ENCODE results near the gene PRSS33.

The PRSS33 gene

DNA sequence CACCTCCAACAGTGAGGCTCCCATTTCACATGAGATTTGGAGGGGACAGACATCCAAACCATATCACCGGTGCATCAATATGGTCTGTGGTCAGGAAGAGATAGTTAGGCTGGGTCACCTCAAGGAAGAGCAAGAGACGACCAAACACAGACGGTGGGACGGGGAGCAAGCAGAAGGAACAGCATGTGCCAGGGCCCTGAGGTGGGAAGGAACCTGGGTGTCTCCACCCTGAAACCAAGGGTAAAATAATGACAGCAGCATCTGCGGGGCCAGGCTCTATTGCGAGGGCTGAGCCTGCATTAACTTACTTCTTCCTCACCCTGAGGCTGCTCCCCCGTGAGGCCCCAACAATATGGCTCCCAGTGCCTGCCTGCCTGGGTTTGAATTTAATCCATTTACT lies 20.8 kb upstream of the PRSS33 start:
- intact Hi-C loops (cut with DNase I), result no loop called here
- no peak for DNase-seq

DNA sequence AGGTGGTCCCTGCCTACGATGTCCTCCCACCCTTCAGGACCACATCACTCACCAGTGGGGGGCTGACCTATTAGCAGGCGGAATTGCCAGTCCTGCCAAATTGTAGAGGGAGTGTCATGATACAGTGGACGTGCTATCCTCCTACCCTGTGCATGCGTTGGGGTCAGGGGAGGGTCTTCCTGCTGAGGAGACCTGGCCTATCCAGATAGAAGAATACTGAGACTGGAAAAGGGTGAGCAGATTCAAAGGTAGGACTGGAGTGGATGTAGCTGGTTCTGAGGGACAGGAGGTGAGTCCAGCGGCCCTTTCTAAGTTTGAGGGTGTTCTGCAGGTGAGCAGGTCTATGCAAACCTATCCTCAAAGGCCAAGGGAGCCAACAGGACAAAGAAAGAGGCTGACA lies 18.9 kb upstream of the PRSS33 start:
- intact Hi-C loops (cut with DNase I), result no loop called here

DNA sequence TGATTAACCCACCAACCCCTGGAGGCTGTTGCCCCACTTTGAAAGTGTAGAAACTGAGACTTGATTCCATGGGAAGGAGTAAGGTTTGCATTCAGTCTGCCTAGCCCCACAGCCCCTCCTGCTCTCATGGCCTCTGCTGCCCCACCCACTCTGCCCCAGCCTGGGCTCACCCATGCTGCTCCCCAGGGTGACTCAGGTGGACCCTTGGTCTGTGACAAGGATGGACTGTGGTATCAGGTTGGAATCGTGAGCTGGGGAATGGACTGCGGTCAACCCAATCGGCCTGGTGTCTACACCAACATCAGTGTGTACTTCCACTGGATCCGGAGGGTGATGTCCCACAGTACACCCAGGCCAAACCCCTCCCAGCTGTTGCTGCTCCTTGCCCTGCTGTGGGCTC lies 17.4 kb upstream of the PRSS33 start:
- DNase-seq, result no peak
- intact Hi-C loops (cut with DNase I), result no loop called here

More for the DNA sequence above, 18.9 kb upstream of the PRSS33 start:
- no peak for DNase-seq

DNA sequence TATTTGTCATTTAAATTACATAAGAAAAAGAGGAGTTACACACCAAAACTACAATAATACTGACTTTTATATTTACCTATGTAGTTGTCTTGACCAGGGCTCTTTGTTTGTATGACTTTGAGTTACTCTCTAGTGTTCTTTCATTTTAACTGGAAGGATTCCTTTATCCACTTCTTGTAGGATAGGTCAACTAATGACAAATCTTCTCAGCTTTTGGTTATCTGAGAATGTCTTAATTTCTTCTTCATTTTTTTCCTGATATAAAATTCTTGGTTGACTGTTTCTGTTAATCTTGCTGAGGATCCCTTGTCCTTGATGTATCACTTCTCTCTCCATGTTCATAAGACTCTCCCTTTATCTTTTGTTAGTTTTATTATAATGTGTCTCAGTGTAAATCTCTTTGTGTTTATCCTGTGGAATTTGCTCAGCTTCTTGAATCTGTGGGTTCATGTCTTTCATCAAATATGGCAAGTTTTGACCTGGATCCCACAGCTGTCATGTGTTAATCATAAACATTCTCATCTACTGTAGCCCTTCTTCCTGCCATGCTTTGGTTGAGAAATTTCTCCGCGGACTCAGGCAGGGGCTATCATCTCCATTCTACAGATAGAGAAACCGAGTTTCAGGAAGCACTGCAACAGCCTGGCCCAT lies 16.3 kb upstream of the PRSS33 start:
- intact Hi-C loops (cut with DNase I), result no loop called here
- no peak for DNase-seq

DNA sequence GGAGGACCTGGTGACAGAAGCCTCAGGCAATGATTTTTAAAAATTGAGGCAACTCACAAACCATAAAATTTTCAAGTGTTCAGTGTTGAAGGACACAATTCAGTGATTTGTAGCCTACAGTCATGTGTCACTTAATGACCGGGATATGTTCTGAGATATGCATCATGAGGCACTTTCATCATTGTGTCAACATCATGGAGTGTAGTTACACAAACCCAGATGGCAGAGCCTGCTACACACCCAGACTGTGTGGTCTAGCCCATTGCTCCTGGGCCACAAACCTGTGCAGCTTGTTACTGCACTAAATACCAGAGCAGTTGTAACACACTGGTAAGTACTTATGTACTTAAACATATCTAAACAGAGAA lies 12.5 kb upstream of the PRSS33 start:
- intact Hi-C loops (cut with DNase I), result no loop called here
- DNase-seq, result no peak

DNA sequence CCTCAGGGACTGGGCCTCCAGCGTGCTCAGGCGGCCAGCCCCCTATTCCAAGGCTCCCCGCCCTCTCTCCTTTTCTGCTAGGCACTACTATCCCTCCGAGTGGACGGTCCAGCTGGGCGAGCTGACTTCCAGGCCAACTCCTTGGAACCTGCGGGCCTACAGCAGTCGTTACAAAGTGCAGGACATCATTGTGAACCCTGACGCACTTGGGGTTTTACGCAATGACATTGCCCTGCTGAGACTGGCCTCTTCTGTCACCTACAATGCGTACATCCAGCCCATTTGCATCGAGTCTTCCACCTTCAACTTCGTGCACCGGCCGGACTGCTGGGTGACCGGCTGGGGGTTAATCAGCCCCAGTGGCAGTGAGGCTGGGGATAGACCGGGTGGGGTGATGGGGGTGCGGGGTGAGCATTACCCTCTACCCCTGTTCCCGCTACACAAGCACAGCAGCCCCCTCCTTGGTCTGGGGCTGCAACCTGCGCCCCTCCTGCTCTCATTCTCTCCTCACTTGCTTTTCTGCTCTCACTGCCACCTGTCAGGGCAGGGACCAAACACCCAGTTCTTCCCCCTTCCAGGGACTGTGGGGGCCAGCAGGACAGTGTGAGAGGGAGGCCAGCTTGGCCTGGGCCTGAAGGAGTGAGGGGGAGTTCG lies 12.0 kb upstream of the PRSS33 start:
- intact Hi-C loops (cut with DNase I), result no loop called here
- no peak for DNase-seq

DNA sequence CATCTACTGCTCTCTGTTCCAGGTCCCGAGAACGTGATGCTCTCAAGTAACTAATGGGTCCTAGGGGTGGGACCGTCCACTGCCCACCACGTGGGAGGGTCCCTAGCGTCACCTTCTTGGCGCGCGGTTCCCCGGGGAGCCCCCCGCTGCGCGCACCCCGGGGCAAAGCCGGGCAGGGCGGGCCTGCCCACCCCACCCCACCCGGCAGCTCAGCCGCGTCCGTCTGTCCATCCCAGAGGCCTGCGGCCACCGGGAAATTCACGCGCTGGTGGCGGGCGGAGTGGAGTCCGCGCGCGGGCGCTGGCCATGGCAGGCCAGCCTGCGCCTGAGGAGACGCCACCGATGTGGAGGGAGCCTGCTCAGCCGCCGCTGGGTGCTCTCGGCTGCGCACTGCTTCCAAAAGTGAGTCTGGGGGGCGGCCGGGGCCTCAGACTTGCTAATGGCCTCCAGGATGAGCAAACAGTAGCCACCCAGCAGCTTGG lies 11.4 kb upstream of the PRSS33 start:
- intact Hi-C loops (cut with DNase I), result no loop called here
- no peak for DNase-seq

DNA sequence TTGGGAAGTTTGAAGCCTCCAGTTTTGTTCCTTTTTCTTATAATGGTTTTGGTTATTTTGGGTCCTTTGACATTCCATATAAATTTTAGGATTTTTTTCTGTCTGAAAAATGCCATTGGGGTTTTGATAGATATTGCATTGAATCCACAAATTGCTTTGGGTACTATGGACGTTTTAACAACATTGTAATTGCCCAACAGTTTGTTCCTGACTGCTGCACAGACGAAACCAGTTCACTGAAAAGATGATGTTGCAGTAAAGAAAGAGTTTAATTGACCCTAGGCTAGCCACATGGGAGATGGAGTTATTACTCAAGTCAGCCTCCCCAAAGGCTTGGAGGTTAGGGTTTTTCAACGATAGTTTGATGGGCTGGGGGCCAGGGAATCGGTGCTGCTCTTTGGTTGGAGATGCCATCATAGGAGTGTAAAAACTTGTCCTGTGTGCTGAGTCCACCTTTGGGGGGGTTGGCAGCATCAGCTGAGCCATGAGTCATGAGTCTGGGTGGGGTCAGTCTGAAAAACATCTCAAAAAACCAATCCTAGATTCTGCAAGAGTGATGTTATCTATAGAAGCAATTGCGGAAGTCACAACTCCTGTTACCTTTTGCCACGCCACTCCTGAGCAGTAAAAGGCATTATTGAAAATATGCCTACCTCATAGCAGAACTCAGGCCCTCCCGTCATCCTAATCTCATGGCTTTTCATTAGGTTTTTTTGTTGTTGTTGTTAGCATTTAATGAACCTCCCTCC lies 8.2 kb upstream of the PRSS33 start:
- DNase-seq, result no peak
- intact Hi-C loops (cut with DNase I), result no loop called here

DNA sequence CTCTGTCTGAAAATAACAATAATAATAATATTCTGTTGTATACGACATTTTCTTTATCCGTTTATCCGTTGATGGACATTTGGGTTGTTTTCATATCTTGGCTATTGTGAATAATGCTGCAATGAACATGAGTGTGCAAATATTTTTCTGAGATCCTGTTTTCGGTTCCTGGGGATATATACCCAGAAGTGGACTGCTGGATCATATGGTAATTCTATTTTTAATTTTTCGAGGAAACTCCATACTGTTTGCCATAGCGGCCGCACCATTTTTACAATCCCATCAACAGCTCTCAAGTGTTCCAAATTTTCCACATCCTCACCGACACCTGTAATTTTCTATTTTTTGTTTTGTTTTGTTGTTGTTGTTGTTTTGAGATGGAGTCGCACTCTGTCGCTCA lies 5.6 kb upstream of the PRSS33 start:
- DNase-seq, result no peak
- intact Hi-C loops (cut with DNase I), result no loop called here

DNA sequence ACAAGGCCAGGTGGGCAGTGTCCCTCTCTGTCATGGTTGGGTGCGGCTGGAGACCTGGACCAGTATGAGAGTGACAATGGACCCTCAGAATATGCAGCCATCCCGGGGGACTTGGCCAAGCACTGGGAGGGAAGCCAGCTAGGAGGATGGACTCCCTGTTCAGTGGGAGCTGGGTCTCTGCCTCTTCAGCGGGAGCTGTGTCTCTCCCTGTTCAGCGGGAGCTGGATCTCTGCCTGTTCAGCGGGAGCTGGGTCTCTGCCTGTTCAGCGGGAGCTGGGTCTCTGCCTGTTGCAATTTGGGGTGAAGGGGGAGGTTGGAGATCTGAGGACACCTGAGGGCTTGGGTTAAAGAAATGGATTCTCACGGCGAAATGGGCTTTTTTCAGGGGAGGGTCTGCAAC lies 3.8 kb upstream of the PRSS33 start:
- no peak for DNase-seq
- intact Hi-C loops (cut with DNase I), result no loop called here

DNA sequence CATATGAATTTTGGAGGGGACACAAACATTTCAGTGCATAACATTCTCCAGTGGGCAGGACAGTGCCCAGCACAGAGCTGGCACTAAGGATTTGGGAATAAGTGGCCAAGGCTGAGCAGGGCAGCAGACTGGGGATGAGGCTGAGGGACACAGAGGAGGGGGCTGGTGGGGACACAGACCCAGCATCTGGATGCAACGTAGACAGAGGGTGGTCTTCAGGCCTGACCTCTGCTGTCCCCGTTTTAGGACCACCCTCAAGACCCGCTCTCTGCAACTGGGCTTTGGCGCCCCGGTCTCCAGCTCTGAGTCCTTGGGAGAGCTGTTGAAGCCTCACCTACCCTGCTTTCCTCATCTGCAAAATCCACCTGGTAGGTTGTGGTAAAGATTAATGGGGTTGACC lies 3.3 kb upstream of the PRSS33 start:
- intact Hi-C loops (cut with DNase I), result no loop called here
- DNase-seq, result no peak

DNA sequence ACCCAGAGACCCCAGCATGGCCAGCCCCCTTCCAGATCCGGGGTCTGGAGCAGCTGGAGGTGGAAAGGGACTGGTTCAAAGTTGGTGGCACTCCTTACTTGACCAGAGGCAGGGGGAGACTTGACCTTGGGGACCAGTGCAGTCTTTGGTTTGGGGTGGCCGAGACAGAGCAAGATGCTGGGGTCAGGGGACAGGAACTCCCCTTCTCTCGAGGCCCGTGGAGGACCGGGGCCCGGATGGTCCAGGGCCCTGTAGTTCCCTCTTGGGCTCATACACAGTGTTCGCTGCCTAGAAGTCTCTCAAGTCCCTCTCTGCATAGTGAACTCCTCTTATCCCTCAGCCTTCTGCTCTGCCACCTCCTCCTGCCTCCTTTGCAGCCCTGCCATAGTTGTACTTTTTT lies 601 bp upstream of the PRSS33 start:
- intact Hi-C loops (cut with DNase I), result loop anchor here (10.0 kb wide), 1 partner anchor 77 kb away; no protein-coding TSS in a partner anchor
- DNase-seq, result peak in 1 of 42 donors; percentile 15

DNA sequence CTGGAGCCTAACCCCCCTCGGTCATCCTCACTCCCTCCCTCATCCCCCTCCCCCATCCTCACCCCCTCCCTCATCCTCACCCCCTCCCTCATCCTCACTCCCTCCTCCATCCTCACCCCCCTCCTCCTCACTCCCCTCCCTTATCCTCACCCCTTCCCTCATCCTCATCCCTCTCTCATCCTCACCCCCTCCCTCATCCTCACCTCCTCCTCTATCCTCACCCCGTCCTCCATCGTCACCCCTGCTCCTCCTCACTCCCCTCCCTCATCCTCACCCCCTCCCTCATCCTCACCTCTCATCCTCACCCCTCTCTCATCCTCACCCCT lies 571 bp downstream of the PRSS33 start:
- intact Hi-C loops (cut with DNase I), result loop anchor here (10.0 kb wide), 1 partner anchor 78 kb away; no protein-coding TSS in a partner anchor
- no peak for DNase-seq

DNA sequence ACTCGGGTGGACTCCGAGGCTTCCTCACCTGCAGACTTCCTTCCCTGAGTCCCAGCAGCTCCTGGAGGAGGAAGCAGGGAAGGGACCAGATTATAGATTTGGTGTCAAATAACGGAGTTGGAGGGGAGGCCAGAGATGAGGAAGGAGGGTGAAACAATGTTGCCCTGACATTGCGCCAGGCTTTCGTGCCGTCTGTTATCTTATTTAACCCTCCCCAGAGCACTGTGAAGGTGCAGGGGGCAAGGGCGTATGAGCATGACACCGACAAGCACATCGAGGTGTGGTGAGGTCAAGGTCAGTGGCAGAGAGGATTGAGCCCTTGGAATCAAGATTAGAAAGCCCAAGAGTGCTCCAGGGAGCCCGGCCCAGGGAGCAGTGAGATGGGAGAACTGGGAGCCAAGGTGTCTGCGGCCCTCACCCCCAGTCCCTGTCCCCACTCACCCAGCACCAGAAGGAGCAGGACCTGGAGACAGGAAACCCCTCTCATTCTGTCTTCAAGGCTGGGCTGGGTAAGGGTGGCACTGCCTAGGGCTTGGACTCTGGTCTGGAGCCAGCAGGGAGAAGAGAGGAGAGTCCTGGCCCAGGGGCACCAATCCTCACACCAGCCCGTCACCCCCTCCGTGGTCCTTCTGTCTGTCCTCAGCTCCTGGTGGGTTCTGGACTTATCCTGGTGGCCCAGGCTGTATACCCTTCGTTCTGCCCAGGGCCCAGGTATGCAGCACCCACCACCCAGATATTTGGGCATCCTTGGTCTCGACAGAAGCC lies 1.1 kb downstream of the PRSS33 start:
- intact Hi-C loops (cut with DNase I), result loop anchor here (10.0 kb wide), 1 partner anchor 79 kb away; no protein-coding TSS in a partner anchor
- DNase-seq, result peak in 1 of 42 donors; percentile 5

DNA sequence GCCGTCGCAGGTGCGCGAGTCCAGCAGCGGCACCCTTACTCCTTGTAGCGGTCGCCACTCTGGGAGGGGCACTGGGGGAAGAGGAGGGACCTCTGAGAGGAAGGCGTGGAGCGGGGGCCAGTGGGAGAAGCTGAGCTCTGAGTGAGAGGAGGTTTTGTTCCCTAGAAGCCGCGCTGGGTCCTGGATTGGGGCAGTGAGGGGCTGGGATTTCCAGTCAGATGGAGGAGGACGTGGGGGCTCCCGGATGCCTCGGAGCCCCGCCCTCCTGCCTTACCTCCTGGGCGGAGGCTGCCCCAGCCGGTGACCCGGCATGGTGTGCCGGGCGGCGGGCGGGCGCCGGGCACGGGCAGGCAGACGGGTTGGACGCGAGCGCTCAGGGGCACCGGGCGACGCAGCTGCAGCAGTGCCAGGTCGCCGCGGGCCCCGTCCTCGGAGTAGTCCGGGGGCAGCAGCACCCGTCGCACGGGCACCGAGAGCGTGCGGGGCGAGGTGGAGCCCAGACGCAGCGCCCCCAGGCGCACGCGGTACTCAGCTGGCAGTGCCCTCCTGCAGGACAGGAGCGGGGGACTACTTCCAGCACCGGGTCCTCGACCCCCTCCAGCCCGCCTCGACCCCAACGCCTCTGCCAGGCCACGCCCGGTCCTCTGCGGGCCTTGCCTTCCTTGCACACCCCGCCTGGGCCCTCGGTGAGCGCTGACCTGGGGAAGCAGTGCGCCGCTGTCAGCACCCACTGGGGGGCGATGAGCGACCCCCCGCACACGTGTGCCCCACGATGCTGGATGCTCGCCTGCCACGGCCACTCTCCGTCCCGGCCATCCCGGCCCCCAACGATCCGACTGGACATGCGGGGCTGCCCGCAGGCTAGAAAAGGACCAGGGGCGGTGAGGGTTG lies 2.0 kb downstream of the PRSS33 start:
- intact Hi-C loops (cut with DNase I), result loop anchor here (10.0 kb wide), 1 partner anchor 79 kb away; no protein-coding TSS in a partner anchor
- peak in 5 of 42 donors; percentile 11 to 43 (median 22) for DNase-seq

DNA sequence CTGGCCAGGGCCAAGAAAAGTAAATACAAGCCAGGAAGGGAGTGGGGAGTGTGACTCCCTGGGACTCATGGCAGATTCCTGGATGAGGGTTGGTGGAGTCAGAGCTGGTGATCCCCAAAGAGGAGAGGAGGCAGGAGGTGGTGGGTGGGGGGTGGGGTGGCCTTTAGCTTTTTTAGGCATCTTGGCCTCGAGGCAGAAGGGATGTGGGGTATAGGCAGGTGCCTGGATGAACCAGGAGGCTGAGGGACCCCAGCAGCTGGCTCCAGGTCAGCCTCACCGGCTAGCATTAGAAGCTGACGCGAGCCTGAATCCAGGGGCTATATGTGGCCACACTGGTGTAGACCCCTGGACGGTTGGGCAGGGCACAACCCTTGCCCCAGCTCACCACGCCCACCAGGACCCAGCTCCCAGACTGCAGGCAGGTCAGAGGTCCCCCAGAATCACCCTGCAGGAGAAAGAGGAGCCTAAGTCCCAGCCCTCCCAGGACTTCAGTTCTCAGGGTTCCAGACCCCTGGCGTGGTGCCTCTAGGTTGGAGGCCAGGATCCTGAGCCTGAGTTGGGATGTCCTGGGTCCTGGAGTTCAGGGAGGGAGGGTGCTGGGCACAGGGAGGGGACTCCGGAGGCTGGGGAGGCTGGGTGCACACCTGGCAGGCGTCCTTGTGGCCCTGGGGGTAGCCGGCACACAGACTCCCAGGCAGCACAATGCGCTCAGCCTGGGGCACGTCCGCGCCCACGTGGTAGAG lies 2.8 kb downstream of the PRSS33 start:
- peak in 3 of 42 donors; percentile 0 to 13 (median 2) for DNase-seq
- intact Hi-C loops (cut with DNase I), result loop anchor here (10.0 kb wide), 1 partner anchor 80 kb away; no protein-coding TSS in a partner anchor

DNA sequence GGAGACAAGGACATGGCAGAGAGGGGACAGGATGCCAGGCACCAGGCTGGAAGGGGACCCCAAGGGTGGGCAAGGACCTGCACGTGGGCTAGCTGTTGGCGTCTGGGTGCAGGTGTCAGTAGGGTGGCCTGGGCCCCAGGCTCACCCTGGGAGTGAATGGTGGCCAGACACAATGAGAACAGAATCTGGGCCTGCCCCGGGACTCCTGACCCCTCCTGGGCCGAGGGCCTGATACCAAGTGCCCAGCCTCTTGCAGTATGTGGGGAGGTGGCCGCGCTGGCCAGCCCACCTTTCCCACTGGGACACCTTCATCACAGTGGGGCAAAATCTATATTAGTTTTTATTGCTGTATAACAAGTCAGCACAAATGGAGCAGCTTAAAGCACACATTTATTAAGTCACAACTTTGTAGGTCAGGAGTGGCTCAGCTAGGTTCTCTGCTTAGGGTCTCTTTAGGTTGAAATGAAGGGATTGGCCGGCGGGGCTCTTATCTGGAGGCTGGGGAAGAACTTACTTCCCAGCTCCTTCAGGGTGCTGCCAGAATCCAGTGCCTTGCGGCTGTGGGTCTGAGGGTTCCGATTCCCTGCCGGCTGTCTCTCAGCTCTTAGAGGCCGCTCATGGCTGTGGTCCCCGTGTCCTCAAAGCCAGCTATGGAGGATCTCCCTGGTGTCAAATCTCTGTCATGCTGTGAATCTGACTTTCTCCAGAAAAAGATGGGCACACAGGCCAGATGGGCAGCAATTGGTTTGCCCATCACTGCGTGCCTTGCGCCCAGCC lies 3.6 kb downstream of the PRSS33 start:
- peak in 3 of 42 donors; percentile 2 to 23 (median 12) for DNase-seq
- intact Hi-C loops (cut with DNase I), result loop anchor here (10.0 kb wide), 1 partner anchor 81 kb away; no protein-coding TSS in a partner anchor

All from head of caudate nucleus (tissue), 42 donors.